Thymus (tissue), 11 donors: ENCODE measurements around the gene NOCT. TPM values are rescaled to one million over a fixed set of nuclear protein-coding genes. Genes with fewer than 3 reads are reported as not detected.
"Not testable (repeated sequence)": the region's sequence is repeated elsewhere in the genome, so short reads cannot be mapped to it uniquely, and the experiment has no call there.

Experiments
- DNase-seq, 9 donors: peaks; one replicate each; pipeline ENCODE4 v3.0.0-alpha.2; 2013; ENCODE audit warnings: low spot score in 9 of 9, low read depth in 6 of 9, missing footprints in 1 of 9
- H3K27ac ChIP-seq, 2 donors: one replicate each; pipeline ENCODE4 v1.5.1; 2013; ENCODE audit warnings: control low read depth in 1 of 2, low read depth in 1 of 2, low read length in 1 of 2, mild to moderate bottlenecking in 1 of 2, moderate library complexity in 1 of 2
- H3K27me3 ChIP-seq, 2 donors: one replicate each; pipeline ENCODE4 v1.5.1; 2013; ENCODE audit warnings: low read length in 1 of 2; ENCODE audit not compliant: control insufficient read depth in 2 of 2, insufficient read depth in 1 of 2
- H3K36me3 ChIP-seq, 2 donors: one replicate each; pipeline ENCODE4 v1.5.1; 2013; ENCODE audit warnings: low read length in 1 of 2, mild to moderate bottlenecking in 1 of 2, moderate library complexity in 1 of 2; ENCODE audit not compliant: control insufficient read depth in 2 of 2, insufficient read depth in 2 of 2
- H3K4me1 ChIP-seq, 2 donors: one replicate each; pipeline ENCODE4 v1.5.1; 2013; ENCODE audit warnings: low read length in 2 of 2; ENCODE audit not compliant: control insufficient read depth in 2 of 2, insufficient read depth in 2 of 2
- H3K4me3 ChIP-seq, 2 donors: one replicate each; pipeline ENCODE4 v1.5.1; 2013; ENCODE audit warnings: low read length in 2 of 2, control low read depth in 1 of 2, mild to moderate bottlenecking in 1 of 2
- H3K9me3 ChIP-seq, 2 donors: one replicate each; pipeline ENCODE4 v1.5.1; 2013; ENCODE audit warnings: low read length in 1 of 2, mild to moderate bottlenecking in 1 of 2; ENCODE audit not compliant: control insufficient read depth in 2 of 2, insufficient read depth in 1 of 2
- WGBS: extraction: QIAGEN DNeasy Blood & Tissue Kit; methylation state at CpG from one replicate; pipeline ENCODE4 v1.1.7; 2013; 5-methylcytosine and 5-hydroxymethylcytosine counted together
- polyA plus RNA-seq: library from polyadenylated mRNA; stranded (reverse); fragments of 200-250 nt; gene quantifications from one replicate; pipeline ENCODE4 v1.2.3, GENCODE V29; 2013
- total RNA-seq: library from RNA; stranded (reverse); fragments of 120-200 nt; gene quantifications from one replicate; pipeline ENCODE4 v1.2.4, GENCODE V29; 2013
- donor health status: healthy.

Gene NOCT
- total and polyA plus RNA-seq, 2 donors: 3.7 to 5.5 TPM

DNA sequence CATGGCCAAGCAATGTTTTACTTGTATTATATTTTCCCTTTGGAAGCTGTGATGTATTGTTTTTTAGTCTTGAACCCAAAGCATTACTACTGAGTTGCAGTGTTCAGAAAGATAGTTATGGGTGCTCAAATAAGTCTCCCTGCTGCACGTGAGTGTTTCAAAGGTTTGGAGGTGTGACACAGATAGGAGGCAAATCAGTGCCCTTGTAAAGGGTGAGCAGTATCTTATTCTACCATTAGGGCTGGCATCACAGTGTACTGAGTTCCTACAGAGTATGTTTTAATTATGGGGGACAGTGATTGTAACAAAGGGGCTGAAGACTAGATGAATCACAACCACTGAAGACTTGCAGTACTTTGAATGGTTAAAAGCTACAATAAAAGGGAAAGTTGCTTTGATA, 38.3 kb downstream of the NOCT start:
- no peak overlapping the region for H3K27ac ChIP-seq
- no peak overlapping the region for H3K4me3 ChIP-seq
- no peaks in the 10 kb centered on the region for H3K4me1 ChIP-seq
- 100% methylated on average over 1 of the region's 1 CpG for WGBS
- no peaks in the 10 kb centered on the region for H3K9me3 ChIP-seq
- H3K36me3 ChIP-seq: peaks cover 11 to 65% of the 10 kb centered on the region in 2 donors
- no peaks in the 10 kb centered on the region for H3K27me3 ChIP-seq
- DNase-seq: no peak

DNA sequence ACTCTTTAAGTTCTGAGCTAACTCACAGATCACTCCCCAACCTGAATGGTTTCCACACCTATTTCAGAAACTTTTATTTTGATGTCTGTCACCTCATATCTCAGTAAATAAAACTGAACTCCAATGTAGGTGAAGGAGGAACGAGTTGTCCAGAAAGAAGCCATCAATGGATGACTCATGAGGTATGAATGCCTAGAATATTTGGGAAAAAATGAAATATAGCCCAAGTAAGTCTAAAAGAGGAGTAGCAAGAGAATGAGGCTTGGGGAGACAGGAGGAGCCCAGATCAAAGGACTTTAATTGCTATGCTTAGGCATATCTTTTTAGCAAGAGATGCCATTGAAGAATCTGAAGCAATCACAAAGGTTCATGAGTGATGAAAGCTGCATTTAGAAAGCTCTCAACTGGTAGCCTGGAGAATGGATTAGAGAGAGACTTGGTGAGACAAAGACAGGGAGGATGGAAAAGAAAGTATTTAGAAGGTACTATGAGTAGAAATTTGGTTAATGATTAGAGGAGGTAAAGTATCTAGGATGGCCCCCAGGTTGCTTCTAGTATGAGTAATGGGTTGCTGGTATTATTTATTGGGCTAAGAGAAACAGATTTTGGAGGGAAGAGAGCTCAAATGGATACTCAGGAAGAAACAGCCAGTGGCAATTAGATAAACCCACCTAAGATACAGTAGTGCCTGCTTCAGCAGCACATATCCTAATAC, 39.4 kb downstream of the NOCT start:
- no peak overlapping the region for H3K4me3 ChIP-seq
- H3K4me1 ChIP-seq: no peaks in the 10 kb centered on the region
- H3K27ac ChIP-seq: no peak overlapping the region
- no peaks in the 10 kb centered on the region for H3K9me3 ChIP-seq
- WGBS: 93% methylated on average over 1 of the region's 1 CpG
- peaks cover 18 to 70% of the 10 kb centered on the region in 2 donors for H3K36me3 ChIP-seq
- no peaks in the 10 kb centered on the region for H3K27me3 ChIP-seq
- DNase-seq: no peak

DNA sequence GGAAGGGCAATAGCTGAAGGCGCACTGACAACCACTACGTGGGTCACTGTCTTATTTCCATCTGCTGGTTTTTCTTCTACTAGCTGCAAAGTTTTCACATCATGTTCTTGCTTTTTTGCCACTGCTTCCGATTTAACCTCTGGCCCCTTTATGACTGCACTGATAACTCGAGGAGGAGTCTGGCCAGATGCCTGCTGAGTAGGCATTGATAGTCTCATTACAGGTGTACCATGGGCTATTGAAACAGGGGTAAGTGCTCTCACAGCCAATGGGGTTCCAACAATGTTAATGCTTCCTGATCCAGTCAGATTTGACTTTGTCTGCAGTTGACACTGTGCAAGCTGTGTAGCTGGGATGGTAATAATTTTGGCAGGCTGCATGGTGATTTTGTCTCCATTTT, 43.4 kb downstream of the NOCT start:
- not testable (repeated sequence) for DNase-seq, H3K4me3 ChIP-seq, H3K27me3 ChIP-seq, H3K4me1 ChIP-seq, H3K27ac ChIP-seq, H3K9me3 ChIP-seq
- H3K36me3 ChIP-seq: peaks cover 24 to 78% of the 10 kb centered on the region in 2 donors
- WGBS: 97% methylated on average over 4 of the region's 4 CpGs

DNA sequence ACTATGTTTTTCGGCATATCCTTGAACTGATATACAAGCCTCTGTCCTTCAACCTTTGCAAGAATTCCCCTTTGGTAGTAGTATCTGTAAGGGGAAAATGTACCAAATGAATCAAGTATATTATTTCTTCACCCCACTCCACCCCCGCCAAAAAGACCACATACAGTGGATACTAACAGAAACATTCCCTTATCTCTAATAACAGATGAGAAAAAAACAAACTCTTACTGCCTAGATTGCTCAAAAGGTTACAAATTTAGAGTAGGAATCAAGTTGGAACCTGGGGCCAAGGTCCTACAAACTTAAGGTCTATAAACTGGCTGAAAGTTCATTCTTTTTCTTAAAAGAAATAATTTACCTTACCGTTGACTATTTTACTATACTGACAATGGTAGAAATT, 45.0 kb downstream of the NOCT start:
- Histone ChIP-seq H3K27ac (no peak overlapping the region), H3K27me3 (no peaks in the 10 kb centered on the region), H3K4me3 (no peak overlapping the region), H3K4me1 (no peaks in the 10 kb centered on the region), H3K9me3 (no peaks in the 10 kb centered on the region), H3K36me3 (peaks cover 30 to 76% of the 10 kb centered on the region in 2 donors)
- 99% methylated on average over 3 of the region's 3 CpGs for WGBS
- DNase-seq: no peak

DNA sequence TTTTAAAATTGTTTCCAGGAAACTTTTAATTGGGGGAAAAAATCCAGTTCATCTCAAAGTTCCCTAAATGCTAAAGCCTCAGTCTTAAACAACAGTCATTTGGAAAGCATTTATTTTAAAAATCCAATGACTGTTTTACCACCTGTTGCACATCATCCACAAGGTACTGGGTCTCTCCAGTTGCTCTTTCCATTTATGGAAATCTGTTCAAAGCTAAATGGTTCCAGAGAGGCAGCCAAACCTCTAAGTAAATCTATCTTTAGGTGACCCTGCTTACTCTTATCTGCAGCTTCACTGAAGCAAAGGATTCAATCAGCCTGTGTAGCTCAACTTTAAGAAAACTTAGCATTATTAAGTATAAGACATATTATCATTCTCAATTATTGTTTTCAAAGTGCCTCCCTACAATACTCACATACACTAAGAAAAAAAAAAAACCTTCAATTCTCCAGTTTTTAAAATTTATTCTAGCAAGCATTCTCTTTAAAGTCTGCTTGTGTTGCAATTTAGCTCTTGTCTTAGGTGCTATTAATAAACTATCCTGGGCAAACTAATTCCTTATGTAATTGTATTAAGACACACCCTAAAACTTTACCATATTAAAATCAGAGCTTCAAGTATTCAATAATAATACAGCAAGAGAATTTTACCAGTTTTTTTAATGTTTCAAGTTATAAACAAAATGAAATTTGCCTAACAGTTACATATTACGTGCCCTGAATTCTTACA, 60.6 kb downstream of the NOCT start:
- H3K4me1 ChIP-seq: no peaks in the 10 kb centered on the region
- WGBS: 97% methylated on average over 1 of the region's 1 CpG
- H3K9me3 ChIP-seq: no peaks in the 10 kb centered on the region
- peaks cover 14 to 24% of the 10 kb centered on the region in 2 donors for H3K36me3 ChIP-seq
- no peak overlapping the region for H3K4me3 ChIP-seq
- H3K27ac ChIP-seq: no peak overlapping the region
- DNase-seq: no peak
- H3K27me3 ChIP-seq: no peaks in the 10 kb centered on the region

DNA sequence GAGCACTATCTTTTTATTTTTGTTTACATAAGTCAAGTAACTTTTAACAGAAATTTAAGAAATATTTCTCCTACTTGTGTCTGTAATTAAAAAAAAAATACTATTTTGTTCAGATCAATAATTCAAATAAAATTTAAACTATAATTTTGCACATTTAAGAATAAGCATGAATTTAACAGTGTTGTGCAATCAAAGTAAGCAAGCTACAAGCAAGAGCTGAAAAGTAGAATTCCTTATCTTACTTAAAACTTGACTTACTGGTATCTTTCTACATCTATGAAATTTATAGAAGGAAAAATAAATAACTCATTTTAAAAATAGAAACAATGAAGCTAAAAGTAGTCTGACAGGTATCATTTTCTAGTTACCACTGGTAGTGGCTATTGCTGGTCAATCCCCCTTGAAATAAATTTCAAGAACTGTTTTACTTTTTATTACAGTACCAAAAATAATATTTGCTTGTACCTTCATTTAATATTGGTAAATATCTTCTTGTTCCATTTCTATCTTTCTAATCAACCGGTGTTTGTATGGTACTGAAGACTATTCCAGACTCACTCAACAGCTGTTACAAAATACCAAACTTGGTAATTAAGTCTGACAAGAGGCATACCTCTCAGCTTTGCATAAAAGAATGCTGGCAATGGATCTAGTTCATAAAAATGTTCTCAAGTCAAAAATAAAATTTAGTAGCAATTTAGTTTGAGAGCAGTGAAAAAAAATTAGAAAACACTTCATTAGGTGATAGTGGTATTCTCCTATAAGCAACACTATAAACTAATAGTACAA, 62.2 kb downstream of the NOCT start:
- no peak overlapping the region for H3K4me3 ChIP-seq
- no peaks in the 10 kb centered on the region for H3K9me3 ChIP-seq
- no peaks in the 10 kb centered on the region for H3K27me3 ChIP-seq
- no peaks in the 10 kb centered on the region for H3K4me1 ChIP-seq
- DNase-seq: no peak
- peaks cover 7 to 14% of the 10 kb centered on the region in 2 donors for H3K36me3 ChIP-seq
- H3K27ac ChIP-seq: no peak overlapping the region
- WGBS: 94% methylated on average over 1 of the region's 1 CpG

DNA sequence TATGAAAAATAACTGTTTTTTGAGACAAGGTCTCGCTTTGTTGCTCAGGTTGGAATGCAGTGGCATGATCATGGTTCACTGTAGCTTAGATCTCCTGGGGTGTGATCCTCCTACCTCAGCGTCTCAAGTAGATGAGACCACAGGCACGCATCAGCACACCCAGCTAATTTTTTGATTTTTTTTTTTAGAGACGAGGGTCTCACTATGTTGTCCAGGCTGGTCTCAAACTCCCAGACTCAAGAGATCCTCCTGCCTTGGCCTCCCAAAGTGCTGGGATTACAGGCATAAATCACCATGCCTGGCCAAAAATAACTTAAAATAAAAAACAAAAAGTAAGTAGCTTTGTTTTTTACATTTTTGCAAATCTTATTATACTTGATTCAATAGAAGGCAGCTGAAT, 63.3 kb downstream of the NOCT start:
- Histone ChIP-seq H3K36me3 (peaks cover 5 to 7% of the 10 kb centered on the region in 2 donors), H3K27ac (no peak overlapping the region), H3K9me3 (no peaks in the 10 kb centered on the region), H3K27me3 (no peaks in the 10 kb centered on the region), H3K4me1 (no peaks in the 10 kb centered on the region), H3K4me3 (no peak overlapping the region)
- DNase-seq: no peak
- WGBS: 93% methylated on average over 4 of the region's 4 CpGs

DNA sequence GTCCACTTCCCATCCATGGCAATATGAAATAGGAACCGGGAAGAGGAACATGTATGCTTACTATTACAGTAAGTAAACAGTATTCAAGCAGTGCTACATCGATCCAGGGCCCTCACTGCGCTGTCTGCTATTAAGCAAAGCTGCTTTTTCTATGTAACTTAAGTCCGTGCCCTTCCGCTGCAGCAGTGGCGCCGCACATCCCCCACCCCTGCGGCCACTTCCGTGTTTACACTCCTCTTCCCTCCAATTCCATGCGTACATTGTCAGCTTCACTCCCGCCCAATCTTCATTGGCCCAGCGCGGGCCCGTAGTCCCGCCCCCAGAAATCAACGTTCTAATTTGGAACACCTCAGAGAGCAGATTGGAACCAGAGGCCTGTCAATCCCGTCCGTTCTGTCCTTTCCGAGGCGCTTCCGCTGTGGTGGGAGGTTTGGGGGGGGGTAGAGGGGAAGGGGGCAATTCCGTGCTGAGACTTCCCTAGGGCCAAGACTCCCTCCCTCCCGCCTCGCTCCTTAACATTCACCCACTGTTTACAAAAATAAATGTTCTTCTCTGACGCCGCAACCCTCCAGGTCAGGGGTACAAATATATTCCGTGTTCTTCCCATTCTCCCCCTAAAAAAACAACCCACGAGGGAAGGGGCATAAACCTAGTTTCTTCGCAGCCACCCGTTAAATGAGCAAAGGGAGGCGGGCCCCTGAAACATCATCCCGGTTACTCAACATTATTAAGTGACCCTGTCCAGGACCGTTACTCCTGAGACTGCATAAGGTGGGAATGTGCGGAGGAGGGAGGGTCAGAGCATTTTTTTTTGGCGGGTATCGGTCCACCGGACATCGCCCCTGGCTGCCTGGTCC, 67.4 kb downstream of the NOCT start:
- Histone ChIP-seq H3K27ac (peak overlapping the region; percentile 90 to 99), H3K36me3 (peaks cover 0 to 2% of the 10 kb centered on the region in 2 donors), H3K9me3 (no peaks in the 10 kb centered on the region), H3K4me3 (peak overlapping the region; percentile 58 to 95), H3K27me3 (no peaks in the 10 kb centered on the region), H3K4me1 (no peaks in the 10 kb centered on the region)
- under 1% methylated on average over 38 of the region's 38 CpGs for WGBS
- peak; percentile 84 to 98 (median 92) for DNase-seq
